Central memory CD4-positive, alpha-beta T cell (primary cell): ENCODE measurements around the gene TBC1D8.
A peak's percentile ranks its signal among the peaks of the same experiment; 100 is the strongest.

ENCODE experiments used
- DNase-seq: peaks from one replicate; pipeline ENCODE4 v3.0.0; 2022

TBC1D8 gene

GRCh38 chr2:101022221-101022620, 129.0 kb downstream of the TBC1D8 start:
- DNase-seq = no peak

GRCh38 chr2:101018934-101019333, 132.2 kb downstream of the TBC1D8 start:
- no peak for DNase-seq

- no peak for DNase-seq
Measured at GRCh38 chr2:101017371-101017770, 133.8 kb downstream of the TBC1D8 start.

GRCh38 chr2:101014264-101014857, 136.8 kb downstream of the TBC1D8 start:
- no peak for DNase-seq

GRCh38 chr2:101012706-101013181, 138.4 kb downstream of the TBC1D8 start:
- peak; percentile 28 for DNase-seq

GRCh38 chr2:101012054-101012705, 139.0 kb downstream of the TBC1D8 start:
- DNase-seq = no peak

- DNase-seq = no peak
Measured at GRCh38 chr2:101011152-101011551, 140.0 kb downstream of the TBC1D8 start.

GRCh38 chr2:101007415-101008345, 143.5 kb downstream of the TBC1D8 start:
- DNase-seq = no peak

- no peak for DNase-seq
Measured at GRCh38 chr2:101006065-101006715, 145.0 kb downstream of the TBC1D8 start.

GRCh38 chr2:101004620-101005325, 146.4 kb downstream of the TBC1D8 start:
- no peak for DNase-seq

- no peak for DNase-seq
Measured at GRCh38 chr2:101003278-101003775, 147.9 kb downstream of the TBC1D8 start.

GRCh38 chr2:101002562-101003277, 148.5 kb downstream of the TBC1D8 start:
- DNase-seq = no peak

- DNase-seq = peak; percentile 93
Measured at GRCh38 chr2:101001691-101002561, 149.3 kb downstream of the TBC1D8 start, which contains the start of gene RPL31. Gene RPL31 (plus strand): TSS chr2:101002289. CDS start chr2:101002702, 413 bp downstream.

- no peak for DNase-seq
Measured at GRCh38 chr2:100999995-101000394, 151.2 kb downstream of the TBC1D8 start.

- DNase-seq = no peak
Measured at GRCh38 chr2:100998235-100998573, 153.0 kb downstream of the TBC1D8 start.

GRCh38 chr2:100997509-100998234, 153.5 kb downstream of the TBC1D8 start:
- DNase-seq = no peak

- DNase-seq = no peak
Measured at GRCh38 chr2:100995309-100996075, 155.7 kb downstream of the TBC1D8 start.

GRCh38 chr2:100993294-100993693, 157.9 kb downstream of the TBC1D8 start:
- no peak for DNase-seq

- DNase-seq = no peak
Measured at GRCh38 chr2:100992262-100992661, 158.9 kb downstream of the TBC1D8 start.
